GM23248 (cell line): Measurements from ENCODE around the gene IL17C. TPM values are rescaled to one million over a fixed set of nuclear protein-coding genes. Genes with fewer than 3 reads are reported as not detected.

Experiments
- DNase-seq: peaks from one replicate; pipeline ENCODE4 v3.0.0-alpha.2; 2015
- H2AFZ ChIP-seq: fragments of 200-600 bp; sonication (generic); 2 replicates; pipeline ENCODE4 v1.6.1; 2016; ENCODE audit warnings: antibody characterized with exemption
- H3F3A ChIP-seq: fragments of 200-600 bp; sonication (generic); 2 replicates; pipeline ENCODE4 v1.6.1; 2016; ENCODE audit warnings: mild to moderate bottlenecking, antibody characterized with exemption, mixed run types; ENCODE audit not compliant: insufficient read depth
- H3K27ac ChIP-seq: fragments of 200-600 bp; sonication (generic); 2 replicates; pipeline ENCODE4 v1.5.1; 2016; ENCODE audit warnings: mild to moderate bottlenecking
- H3K27me3 ChIP-seq: fragments of 200-600 bp; sonication (generic); replicated peaks from 2 replicates; pipeline ENCODE4 v1.6.1; 2016; ENCODE audit warnings: mild to moderate bottlenecking; ENCODE audit not compliant: insufficient read depth
- H3K36me3 ChIP-seq: fragments of 200-600 bp; sonication (generic); 2 replicates; pipeline ENCODE4 v1.6.1; 2016; ENCODE audit warnings: low read depth, mild to moderate bottlenecking
- H3K4me1 ChIP-seq: fragments of 200-600 bp; sonication (generic); 2 replicates; pipeline ENCODE4 v1.6.1; 2016; ENCODE audit warnings: mild to moderate bottlenecking; ENCODE audit not compliant: insufficient read depth
- H3K4me2 ChIP-seq: fragments of 200-600 bp; sonication (generic); one replicate; pipeline ENCODE4 v1.6.1; 2016; ENCODE audit warnings: mild to moderate bottlenecking; ENCODE audit not compliant: unreplicated experiment
- H3K4me3 ChIP-seq: fragments of 200-600 bp; sonication (generic); 2 replicates; pipeline ENCODE4 v1.5.1; 2016; ENCODE audit warnings: mild to moderate bottlenecking
- H3K79me2 ChIP-seq: fragments of 200-600 bp; sonication (generic); 2 replicates; pipeline ENCODE4 v1.6.1; 2016; ENCODE audit warnings: mild to moderate bottlenecking; ENCODE audit not compliant: insufficient read depth
- H3K9ac ChIP-seq: fragments of 200-600 bp; sonication (generic); 2 replicates; pipeline ENCODE4 v1.6.1; 2016; ENCODE audit warnings: mild to moderate bottlenecking
- H3K9me2 ChIP-seq: fragments of 200-600 bp; sonication (generic); 2 replicates; pipeline ENCODE4 v1.6.1; 2016; ENCODE audit warnings: mixed run types, mild to moderate bottlenecking, moderate library complexity; ENCODE audit not compliant: insufficient read depth
- H3K9me3 ChIP-seq: fragments of 200-600 bp; sonication (generic); one replicate; pipeline ENCODE4 v1.6.1; 2017; ENCODE audit warnings: low read depth
- H4K20me1 ChIP-seq: fragments of 200-600 bp; sonication (generic); 2 replicates; pipeline ENCODE4 v1.6.0; 2016; ENCODE audit not compliant: insufficient read depth
- EZH2 ChIP-seq: fragments of 200-600 bp; sonication (generic); IDR thresholded peaks from 2 replicates; pipeline ENCODE4 v1.6.1; 2018; ENCODE audit warnings: antibody characterized with exemption, mild to moderate bottlenecking; ENCODE audit not compliant: insufficient read depth, poor library complexity, severe bottlenecking
- EZH2phosphoT487 ChIP-seq: fragments of 200-600 bp; sonication (generic); IDR thresholded peaks from 2 replicates; pipeline ENCODE4 v1.6.1; 2018; ENCODE audit warnings: antibody characterized with exemption, moderate library complexity, mild to moderate bottlenecking, low read depth; ENCODE audit not compliant: insufficient read depth
- WGBS, 2 experiments: methylation state at CpG; one replicate each; pipeline ENCODE4 v1.1.6; 2015 to 2017; ENCODE audit warnings: low lambda C conversion rate in 2 of 2, low coverage in 1 of 2; ENCODE audit errors: missing lambda C conversion rate in 2 of 2; 5-methylcytosine and 5-hydroxymethylcytosine counted together
- in situ Hi-C: fragments of 300-500 bp; cut with MboI; formaldehyde crosslinking; loops from 2 replicates; pipeline ENCODE4 v1.15.0; 2020
- polyA plus RNA-seq: library from polyadenylated mRNA; unstranded; fragments of >200 nt; fragmentation: Nextera tagmentation; extraction: Ambion mirVana; gene quantifications from 2 replicates; pipeline ENCODE4 v1.2.1, GENCODE V29; 2016
- total RNA-seq: library from RNA; depleted of rRNA; stranded (reverse); fragments of >200 nt; shearing (Covaris generic); gene quantifications from 2 replicates; pipeline ENCODE4 v1.2.3, GENCODE V29; 2014

The IL17C gene
- total and polyA plus RNA-seq, 2 experiments from 2014 or later: not detected

- H3K79me2 ChIP-seq: no peaks in the 10 kb centered on the region
- TF ChIP-seq EZH2phosphoT487: no peak
- no peak for TF ChIP-seq EZH2
- no peak overlapping the region for H3K4me3 ChIP-seq
- H2AFZ ChIP-seq: no peak overlapping the region
- H3K4me2 ChIP-seq: no peak overlapping the region
- H3K27ac ChIP-seq: no peak overlapping the region
- H4K20me1 ChIP-seq: no peaks in the 10 kb centered on the region
- no peak overlapping the region for H3K9ac ChIP-seq
- WGBS, 2 experiments: 94 to 99% methylated on average over 11 to 12 of the region's 12 CpGs
- H3K36me3 ChIP-seq: no peaks in the 10 kb centered on the region
- no peaks in the 10 kb centered on the region for H3K9me2 ChIP-seq
- DNase-seq: no peak
- H3K9me3 ChIP-seq: no peaks in the 10 kb centered on the region
- H3F3A ChIP-seq: no peaks in the 10 kb centered on the region
- in situ Hi-C loops: no loop called here
- H3K27me3 ChIP-seq: no peaks in the 10 kb centered on the region
- no peaks in the 10 kb centered on the region for H3K4me1 ChIP-seq
Measured at GRCh38 chr16:88630433-88630832, 7.9 kb upstream of the IL17C start.

DNA sequence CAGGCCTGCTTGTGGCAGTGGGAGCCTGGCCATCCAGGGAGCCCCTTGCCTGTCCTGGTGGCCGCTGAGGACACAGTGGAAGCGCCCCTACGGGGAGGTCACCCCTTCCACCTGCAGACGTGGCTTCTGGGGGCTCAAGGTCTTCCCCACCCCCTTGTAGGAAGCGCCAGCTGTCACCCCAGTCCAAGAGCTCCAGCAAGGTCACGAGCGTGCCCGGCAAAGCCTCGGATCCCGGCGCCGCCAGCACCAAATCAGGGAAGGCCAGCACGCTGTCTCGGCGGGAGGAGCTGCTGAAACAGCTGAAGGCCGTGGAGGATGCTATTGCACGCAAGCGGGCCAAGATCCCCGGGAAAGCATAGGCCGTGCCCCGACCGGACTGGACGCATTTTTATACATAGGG, 7.4 kb upstream of the IL17C start:
- no peak overlapping the region for H3K4me3 ChIP-seq
- no peak overlapping the region for H3K9ac ChIP-seq
- H3F3A ChIP-seq: no peaks in the 10 kb centered on the region
- no peak overlapping the region for H2AFZ ChIP-seq
- no peaks in the 10 kb centered on the region for H3K9me2 ChIP-seq
- H3K4me1 ChIP-seq: no peaks in the 10 kb centered on the region
- no peak for TF ChIP-seq EZH2
- no peak for TF ChIP-seq EZH2phosphoT487
- no peak for DNase-seq
- no peaks in the 10 kb centered on the region for H3K79me2 ChIP-seq
- H4K20me1 ChIP-seq: no peaks in the 10 kb centered on the region
- no peaks in the 10 kb centered on the region for H3K27me3 ChIP-seq
- no peak overlapping the region for H3K27ac ChIP-seq
- in situ Hi-C loops: no loop called here
- 96 to 98% methylated on average over 20 to 23 of the region's 23 CpGs for WGBS, 2 experiments
- no peaks in the 10 kb centered on the region for H3K9me3 ChIP-seq
- no peaks in the 10 kb centered on the region for H3K36me3 ChIP-seq
- no peak overlapping the region for H3K4me2 ChIP-seq

DNA sequence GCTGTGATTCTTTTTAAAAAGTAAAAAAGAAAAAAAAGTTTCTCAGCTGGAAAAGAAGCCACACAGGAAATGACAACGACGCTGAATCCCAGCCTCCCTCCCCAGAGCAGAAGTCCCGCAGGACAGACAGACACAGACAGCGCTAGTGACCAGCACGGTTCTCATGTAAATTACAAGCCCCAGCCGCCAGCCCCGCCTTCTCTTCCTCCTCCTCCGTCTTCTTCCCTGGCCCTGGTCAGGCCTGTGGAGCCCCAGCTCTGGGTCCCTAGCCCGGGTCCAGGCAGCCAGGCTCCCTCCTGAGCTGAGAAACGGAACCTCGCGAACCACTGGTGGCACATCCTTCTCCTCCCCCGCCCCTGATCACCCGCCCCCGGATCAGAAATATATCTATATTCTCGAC, 7.0 kb upstream of the IL17C start:
- Histone ChIP-seq H3K9ac (no peak overlapping the region), H4K20me1 (no peaks in the 10 kb centered on the region), H3K4me3 (no peak overlapping the region), H3K27me3 (no peaks in the 10 kb centered on the region), H3K4me1 (no peaks in the 10 kb centered on the region), H3K4me2 (no peak overlapping the region), H3K9me2 (no peaks in the 10 kb centered on the region), H3K36me3 (no peaks in the 10 kb centered on the region), H3K9me3 (no peaks in the 10 kb centered on the region), H3F3A (no peaks in the 10 kb centered on the region), H3K27ac (no peak overlapping the region), H3K79me2 (no peaks in the 10 kb centered on the region), H2AFZ (no peak overlapping the region)
- WGBS, 2 experiments: 84 to 86% methylated on average over 11 to 16 of the region's 16 CpGs
- in situ Hi-C loops: no loop called here
- TF ChIP-seq EZH2phosphoT487 (no peak), EZH2 (no peak)
- no peak for DNase-seq

DNA sequence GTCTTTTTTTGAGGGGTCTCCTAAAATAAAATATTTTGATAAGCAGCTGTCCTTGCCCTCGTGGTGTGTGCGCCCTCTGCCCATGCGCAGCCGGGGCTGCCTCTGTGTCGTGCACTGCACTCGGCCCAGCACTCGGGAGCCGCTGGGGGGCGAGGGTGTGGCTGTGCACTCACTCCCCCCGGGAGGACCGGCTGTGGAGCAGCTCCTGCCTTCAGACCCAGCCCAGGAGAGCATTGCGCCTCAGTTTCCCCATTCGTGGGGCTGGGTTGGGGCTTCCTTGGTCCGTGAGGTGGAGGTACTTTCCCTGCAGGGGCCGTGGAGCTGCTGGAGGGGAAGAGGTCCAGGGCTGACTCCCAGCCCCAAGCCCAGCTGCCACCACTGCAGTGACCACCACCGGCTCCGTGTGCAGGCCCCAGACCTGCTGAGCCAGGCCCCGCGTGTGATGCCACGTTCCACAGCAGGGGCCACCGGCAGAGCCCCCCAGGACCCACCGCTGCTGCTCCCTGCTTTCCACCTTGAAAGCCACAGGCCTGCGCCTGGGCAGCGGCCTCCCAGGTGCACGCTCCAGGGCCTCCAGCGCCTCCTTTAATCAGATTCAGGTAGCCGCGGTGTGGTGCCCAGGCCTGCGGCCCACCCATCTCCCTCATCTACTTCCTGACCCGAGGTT, 6.3 kb upstream of the IL17C start:
- DNase-seq: no peak
- Histone ChIP-seq H3K79me2 (no peaks in the 10 kb centered on the region), H3K9me2 (no peaks in the 10 kb centered on the region), H3K4me1 (no peaks in the 10 kb centered on the region; the same call in 1 of the 2 replicates), H2AFZ (no peak overlapping the region), H3K9ac (no peak overlapping the region), H3K4me3 (no peak overlapping the region), H3K4me2 (no peak overlapping the region), H4K20me1 (no peaks in the 10 kb centered on the region), H3K27ac (no peak overlapping the region), H3F3A (no peaks in the 10 kb centered on the region), H3K9me3 (no peaks in the 10 kb centered on the region), H3K36me3 (no peaks in the 10 kb centered on the region), H3K27me3 (no peaks in the 10 kb centered on the region)
- in situ Hi-C loops: no loop called here
- no peak for TF ChIP-seq EZH2
- no peak for TF ChIP-seq EZH2phosphoT487
- 94 to 95% methylated on average over 26 to 29 of the region's 30 CpGs for WGBS, 2 experiments
